IMR-90 (cell line): ENCODE results near the gene C8A. TPM values are rescaled to one million over a fixed set of nuclear protein-coding genes. Genes with fewer than 3 reads are reported as not detected.

Source experiments
- ATAC-seq: fragments of 200-7000 bp; cut with Tn5 transposase; 2 replicates; pipeline ENCODE4 v1.9.1; 2020; ENCODE audit warnings: low read depth, mild to moderate bottlenecking, moderate library complexity
- BruUV-seq: library from RNA; stranded (reverse); fragments of 400-500 nt; replicated peaks from 2 replicates; lab custom pipeline; 2021; lab: Mats Ljungman, UMichigan
- CTCF ChIA-PET: fragments of 300-600 bp; formaldehyde crosslinking; extraction: SDS; loops from one replicate; lab custom pipeline; 2021; ENCODE audit warnings: antibody characterized with exemption; lab: Yijun Ruan, JAX
- POLR2A ChIA-PET: fragments of 300-600 bp; sonication (Branson Sonifier 250); formaldehyde crosslinking; loops from one replicate; lab custom pipeline; 2022; ENCODE audit warnings: antibody characterized with exemption; ENCODE audit not compliant: unreplicated experiment; lab: Charles Lee
- DNase-seq: peaks from one replicate; pipeline ENCODE4 v3.0.0; 2013
- H2AFZ ChIP-seq: replicated peaks from 2 replicates; pipeline ENCODE3; 2013; ENCODE audit warnings: low read length, mild to moderate bottlenecking; ENCODE audit not compliant: poor library complexity
- H2AK5ac ChIP-seq: 2 replicates; pipeline ENCODE4 v1.6.1; 2013; ENCODE audit warnings: low read depth, low read length, inconsistent platforms
- H2AK9ac ChIP-seq: replicated peaks from 2 replicates; pipeline ENCODE3; 2013; ENCODE audit warnings: mild to moderate bottlenecking, low read depth, low read length, moderate library complexity; ENCODE audit not compliant: poor library complexity
- H2BK120ac ChIP-seq: 2 replicates; pipeline ENCODE4 v1.6.1; 2013; ENCODE audit warnings: low read depth, low read length, inconsistent platforms
- H2BK15ac ChIP-seq: 3 replicates; pipeline ENCODE4 v1.6.1; 2013; ENCODE audit warnings: low read depth, low read length, inconsistent platforms
- H2BK20ac ChIP-seq: 2 replicates; pipeline ENCODE4 v1.6.1; 2013; ENCODE audit warnings: low read depth, mild to moderate bottlenecking, inconsistent platforms, low read length, moderate library complexity
- H2BK5ac ChIP-seq: 2 replicates; pipeline ENCODE4 v1.6.1; 2013; ENCODE audit warnings: mild to moderate bottlenecking, low read depth, low read length, inconsistent platforms; ENCODE audit not compliant: poor library complexity, severe bottlenecking
- H3K14ac ChIP-seq: replicated peaks from 2 replicates; pipeline ENCODE4 v1.6.1; 2013; ENCODE audit warnings: low read depth, low read length, inconsistent platforms
- H3K18ac ChIP-seq: 2 replicates; pipeline ENCODE4 v1.6.1; 2013; ENCODE audit warnings: low read depth, low read length, control low read depth
- H3K23ac ChIP-seq: 2 replicates; pipeline ENCODE4 v1.6.1; 2013; ENCODE audit warnings: low read depth, low read length, inconsistent platforms
- H3K27ac ChIP-seq: 2 replicates; pipeline ENCODE4 v1.5.1; 2013; ENCODE audit warnings: mild to moderate bottlenecking, control low read depth, low read length; ENCODE audit not compliant: insufficient read depth
- H3K27me3 ChIP-seq: 2 replicates; pipeline ENCODE4 v1.6.1; 2013; ENCODE audit warnings: low read length; ENCODE audit not compliant: control insufficient read depth, insufficient read depth
- H3K36me3 ChIP-seq: 2 replicates; pipeline ENCODE4 v1.6.1; 2013; ENCODE audit warnings: low read length, mixed read lengths; ENCODE audit not compliant: control insufficient read depth, insufficient read depth
- H3K4ac ChIP-seq: 2 replicates; pipeline ENCODE4 v1.6.1; 2013; ENCODE audit warnings: low read depth, low read length, inconsistent platforms
- H3K4me1 ChIP-seq: 2 replicates; pipeline ENCODE4 v1.6.1; 2013; ENCODE audit warnings: low read length, mixed read lengths; ENCODE audit not compliant: control insufficient read depth, insufficient read depth
- H3K4me2 ChIP-seq: 2 replicates; pipeline ENCODE4 v1.6.1; 2013; ENCODE audit warnings: low read depth, mild to moderate bottlenecking, control low read depth, low read length, moderate library complexity
- H3K4me3 ChIP-seq: 2 replicates; pipeline ENCODE4 v1.5.1; 2013; ENCODE audit warnings: low read depth, mild to moderate bottlenecking, control low read depth, low read length, moderate library complexity; ENCODE audit not compliant: insufficient read depth
- H3K56ac ChIP-seq: 2 replicates; pipeline ENCODE4 v1.6.1; 2013; ENCODE audit warnings: low read length, inconsistent platforms; ENCODE audit not compliant: insufficient read depth; ENCODE audit errors: extremely low read depth
- H3K79me1 ChIP-seq, 2 experiments: 2 replicates each; pipeline ENCODE4 v1.6.1; 2013; ENCODE audit warnings: low read length in 2 of 2, inconsistent platforms in 1 of 2, low read depth in 1 of 2
- H3K9ac ChIP-seq: 2 replicates; pipeline ENCODE4 v1.6.1; 2013; ENCODE audit warnings: low read depth, low read length, control low read depth
- H3K9me1 ChIP-seq: 2 replicates; pipeline ENCODE4 v1.6.1; 2013; ENCODE audit warnings: low read length, inconsistent platforms; ENCODE audit not compliant: insufficient read depth
- H3K9me3 ChIP-seq: 2 replicates; pipeline ENCODE4 v1.6.1; 2013; ENCODE audit warnings: low read length; ENCODE audit not compliant: control insufficient read depth, insufficient read depth
- H4K20me1 ChIP-seq: 2 replicates; pipeline ENCODE4 v1.6.1; 2013; ENCODE audit warnings: low read length, inconsistent platforms; ENCODE audit not compliant: insufficient read depth
- H4K5ac ChIP-seq: 2 replicates; pipeline ENCODE4 v1.6.1; 2013; ENCODE audit warnings: mild to moderate bottlenecking, low read depth, low read length, control low read depth
- H4K8ac ChIP-seq, 2 experiments: 2 replicates each; pipeline ENCODE4 v1.6.1; 2013; ENCODE audit warnings: low read depth in 2 of 2, low read length in 2 of 2, control low read depth in 1 of 2, inconsistent platforms in 1 of 2
- H4K91ac ChIP-seq: 2 replicates; pipeline ENCODE4 v1.6.1; 2013; ENCODE audit warnings: low read depth, low read length, inconsistent platforms; ENCODE audit not compliant: insufficient read depth
- CHD1 ChIP-seq: IDR thresholded peaks from 2 replicates; pipeline ENCODE4 v1.6.1; 2012; ENCODE audit warnings: low read depth, low read length, improper control_type of control experiment
- ELK1 ChIP-seq: fragments of 150-350 bp; IDR thresholded peaks from 2 replicates; pipeline ENCODE4 v1.6.1; 2016; ENCODE audit warnings: low read depth, mild to moderate bottlenecking, low read length, moderate library complexity, borderline replicate concordance
- RAD21 ChIP-seq: IDR thresholded peaks from 2 replicates; pipeline ENCODE4 v1.6.1; 2012; ENCODE audit warnings: low read length, improper control_type of control experiment
- SMC3 ChIP-seq: fragments of 150-350 bp; IDR thresholded peaks from 2 replicates; pipeline ENCODE4 v1.6.1; 2016; ENCODE audit warnings: low read depth, mild to moderate bottlenecking, antibody characterized with exemption, low read length, moderate library complexity
- WGBS, 2 experiments: methylation state at CpG; one replicate each; pipeline versions ENCODE4 v1.1.5 to v1.1.7; 2013; ENCODE audit warnings: missing lambda C conversion rate in 2 of 2; ENCODE audit not compliant: insufficient read length in 1 of 2; ENCODE audit errors: extremely low coverage in 2 of 2; 5-methylcytosine and 5-hydroxymethylcytosine counted together
- dilution Hi-C: fragments of 300-500 bp; cut with HindIII; formaldehyde crosslinking; loops from one replicate; pipeline ENCODE4 v1.14.3; 2018; ENCODE audit warnings: low sequenced_read_pairs; ENCODE audit not compliant: unreplicated experiment
- in situ Hi-C: fragments of 300-500 bp; cut with MboI; formaldehyde crosslinking; loops from 3 replicates; pipeline ENCODE4 v1.14.3; 2019; ENCODE audit warnings: low sequenced_read_pairs, inconsistent platforms, mixed read lengths
- intact Hi-C: fragments of 100-400 bp; cut with micrococcal nuclease; formaldehyde crosslinking; loops from 2 replicates; pipeline ENCODE4 v1.10.0; 2022
- polyA plus RNA-seq, 3 experiments: library from polyadenylated mRNA; depleted of rRNA; stranded (reverse); fragments of >200 nt; gene quantifications; 2 replicates each; pipeline ENCODE4 v1.2.3, GENCODE V29; 2012; ENCODE audit warnings: low replicate concordance in 1 of 3
- total RNA-seq: library from RNA; depleted of rRNA; stranded (reverse); fragments of >200 nt; gene quantifications from 2 replicates; pipeline ENCODE4 v1.2.3, GENCODE V29; 2012

C8A gene
- total and polyA plus RNA-seq, 2 of the 4 experiments (the other 2 are of a cell fraction): not detected

DNA sequence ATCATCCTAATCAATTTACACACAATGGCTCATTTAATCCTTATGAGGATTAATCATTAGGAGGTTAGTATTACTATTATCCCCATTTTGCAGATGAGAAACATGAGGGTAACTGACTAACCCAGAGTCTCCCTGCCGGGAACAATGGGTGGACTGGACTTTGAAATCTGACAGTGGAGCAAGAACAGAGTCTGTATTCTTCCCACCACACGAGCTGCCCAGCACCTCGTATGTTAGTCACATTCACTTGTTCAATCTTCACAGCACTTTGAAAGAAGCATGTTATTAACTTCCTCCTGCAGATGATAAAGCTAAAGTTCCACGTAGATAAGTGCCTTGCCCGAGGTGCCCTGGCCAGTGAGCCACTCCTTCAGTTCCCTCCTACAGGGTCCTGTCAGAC, 98.8 kb downstream of the C8A start:
- Histone ChIP-seq H2BK15ac (no peak overlapping the region), H3K56ac (no peak overlapping the region), H3K18ac (no peak overlapping the region), H3K14ac (no peak overlapping the region), H4K5ac (no peak overlapping the region), H2AFZ (no peak overlapping the region), H3K36me3 (no peaks in the 10 kb centered on the region), H4K8ac (no peak overlapping the region), H3K27me3 (peaks cover 3% of the 10 kb centered on the region; the same call in 1 of the 2 replicates), H2AK5ac (no peak overlapping the region), H3K27ac (no peak overlapping the region), H3K9me3 (no peaks in the 10 kb centered on the region), H3K23ac (no peak overlapping the region), H3K4ac (no peak overlapping the region), H2BK120ac (no peak overlapping the region), H3K4me1 (peaks cover 3% of the 10 kb centered on the region; the same call in 1 of the 2 replicates), H2BK20ac (no peak overlapping the region), H4K20me1 (no peaks in the 10 kb centered on the region), H3K4me3 (no peak overlapping the region), H3K79me1 (no peaks in the 10 kb centered on the region), H3K9ac (no peak overlapping the region), H2AK9ac (no peak overlapping the region), H4K91ac (no peak overlapping the region), H3K4me2 (no peak overlapping the region), H2BK5ac (no peak overlapping the region), H3K9me1 (no peaks in the 10 kb centered on the region)
- intact Hi-C loops: no loop called here
- DNase-seq (no peak), ATAC-seq (no peak)
- TF ChIP-seq RAD21 (no peak), ELK1 (no peak), CHD1 (no peak), SMC3 (no peak)
- no TSS peak for BruUV-seq
- no CpG with 5 or more reads among the region's 5 CpGs for WGBS, 2 experiments
- POLR2A ChIA-PET: no interaction called here
- dilution Hi-C loops: no loop called here
- CTCF ChIA-PET: no interaction called here
- in situ Hi-C loops: no loop called here
